GM12878 (cell line): ENCODE data around the gene IFNK. TPM values are rescaled to one million over a fixed set of nuclear protein-coding genes. Genes with fewer than 3 reads are reported as not detected.

Experiments used
- ATAC-seq: fragments of 200-7000 bp; cut with Tn5 transposase; 3 replicates; pipeline ENCODE4 v1.9.1; 2020; ENCODE audit warnings: mild to moderate bottlenecking, moderate library complexity
- BruUV-seq: library from RNA; stranded (reverse); fragments of 400-500 nt; replicated peaks from 2 replicates; lab custom pipeline; 2021; lab: Mats Ljungman, UMichigan
- CTCF ChIA-PET: fragments of 300-600 bp; sonication (Branson Sonifier 250); formaldehyde crosslinking; extraction: SDS; loops from one replicate; lab custom pipeline; 2021; ENCODE audit warnings: inconsistent platforms; lab: Yijun Ruan, JAX
- POLR2A ChIA-PET: fragments of 350-600 bp; formaldehyde crosslinking; extraction: SDS; loops from one replicate; lab custom pipeline; 2021; ENCODE audit warnings: inconsistent platforms; lab: Charles Lee
- RAD21 ChIA-PET: fragments of 300-600 bp; sonication (Branson Sonifier 250); formaldehyde crosslinking; loops from one replicate; lab custom pipeline; 2023; ENCODE audit warnings: antibody characterized with exemption; ENCODE audit not compliant: unreplicated experiment; lab: Charles Lee
- SMC1A ChIA-PET: fragments of 300-600 bp; sonication (Branson Sonifier 250); formaldehyde crosslinking; loops from one replicate; lab custom pipeline; 2023; ENCODE audit not compliant: unreplicated experiment, uncharacterized antibody; lab: Charles Lee
- DNase-seq: peaks from one replicate; pipeline ENCODE4 v3.0.0-alpha.2; 2011; ENCODE audit warnings: low read depth, low spot score
- FAIRE-seq: peaks from 3 replicates; lab custom pipeline; 2011; peaks lifted over from hg19 to GRCh38; lab: Jason Lieb, UNC
- H2AFZ ChIP-seq: 2 replicates; pipeline ENCODE4 v1.6.0; 2011; ENCODE audit warnings: low read depth, low read length, control low read depth; ENCODE audit not compliant: control insufficient read depth
- H3K27ac ChIP-seq: 2 replicates; pipeline ENCODE4 v1.5.1; 2011; ENCODE audit warnings: control low read depth; ENCODE audit not compliant: control insufficient read depth, insufficient read depth
- H3K27me3 ChIP-seq, 2 experiments: replicated peaks in 1 of 2; 2 replicates each; pipeline versions ENCODE4 v1.6.0 to v1.6.1; 2011; ENCODE audit warnings: low read length in 1 of 2; ENCODE audit not compliant: control insufficient read depth in 2 of 2, insufficient read depth in 2 of 2
- H3K36me3 ChIP-seq, 2 experiments: 2 replicates each; pipeline ENCODE4 v1.5.1; 2011; ENCODE audit warnings: low read length in 1 of 2; ENCODE audit not compliant: control insufficient read depth in 2 of 2, insufficient read depth in 2 of 2
- H3K4me1 ChIP-seq: 2 replicates; pipeline ENCODE4 v1.6.1; 2011; ENCODE audit warnings: mild to moderate bottlenecking, low read length, moderate library complexity, mixed read lengths; ENCODE audit not compliant: control insufficient read depth, insufficient read depth
- H3K4me2 ChIP-seq: 2 replicates; pipeline ENCODE4 v1.6.0; 2011; ENCODE audit warnings: control low read depth; ENCODE audit not compliant: control insufficient read depth, insufficient read depth
- H3K4me3 ChIP-seq: fragments of 200-600 bp; sonication (generic); 2 replicates; pipeline ENCODE4 v1.5.1; 2016
- H3K79me2 ChIP-seq: 2 replicates; pipeline ENCODE4 v1.6.0; 2011; ENCODE audit warnings: low read length; ENCODE audit not compliant: control insufficient read depth, insufficient read depth
- H3K9ac ChIP-seq: 2 replicates; pipeline ENCODE4 v1.8.0; 2011; ENCODE audit warnings: low read length, control low read depth, mixed read lengths; ENCODE audit not compliant: control insufficient read depth, insufficient read depth
- H3K9me3 ChIP-seq: replicated peaks from 3 replicates; pipeline ENCODE4 v1.5.1; 2011; ENCODE audit warnings: mild to moderate bottlenecking, low read length; ENCODE audit not compliant: control insufficient read depth, insufficient read depth
- H4K20me1 ChIP-seq: 2 replicates; pipeline ENCODE4 v1.6.0; 2011; ENCODE audit not compliant: control insufficient read depth, insufficient read depth
- BHLHE40 ChIP-seq, 2 experiments: fragments of 450-650 bp in 1 of 2; IDR thresholded peaks; 2 replicates each; pipeline ENCODE4 v1.6.1; 2011 to 2017; ENCODE audit warnings: low read depth in 2 of 2, borderline replicate concordance in 1 of 2, improper control_type of control experiment in 1 of 2, low read length in 1 of 2, mild to moderate bottlenecking in 1 of 2
- CBX5 ChIP-seq: sonication (generic); IDR thresholded peaks from 2 replicates; pipeline ENCODE4 v1.6.1; 2016; ENCODE audit warnings: low read depth, moderate library complexity, mild to moderate bottlenecking, inconsistent platforms
- CEBPB ChIP-seq, 2 experiments: fragments of 150-350 bp in 1 of 2; IDR thresholded peaks; 2 replicates each; pipeline ENCODE4 v1.6.1; 2012 to 2014; ENCODE audit warnings: low read depth in 2 of 2, low read length in 2 of 2, borderline replicate concordance in 1 of 2, inconsistent platforms in 1 of 2
- DPF2 ChIP-seq: fragments of 450-650 bp; IDR thresholded peaks from 2 replicates; pipeline ENCODE4 v1.6.1; 2017; ENCODE audit warnings: mild to moderate bottlenecking
- EGR1 ChIP-seq, 2 experiments: IDR thresholded peaks; 1 replicate in 1 of 2; 2 replicates in 1 of 2; pipeline ENCODE4 v1.6.1; 2011 to 2012; ENCODE audit warnings: low read depth in 2 of 2, low read length in 2 of 2, borderline replicate concordance in 1 of 2, mild to moderate bottlenecking in 1 of 2, moderate library complexity in 1 of 2
- IKZF1 ChIP-seq: fragments of 450-650 bp; conservative IDR thresholded peaks from 2 replicates; pipeline ENCODE4 v1.6.1; 2017; ENCODE audit warnings: antibody characterized with exemption, mild to moderate bottlenecking
- MEF2B ChIP-seq: fragments of 450-650 bp; IDR thresholded peaks from 2 replicates; pipeline ENCODE4 v1.6.1; 2018; ENCODE audit warnings: mild to moderate bottlenecking, moderate library complexity; ENCODE audit not compliant: partially characterized antibody, poor library complexity, severe bottlenecking
- NBN ChIP-seq: fragments of 450-650 bp; IDR thresholded peaks from 2 replicates; pipeline ENCODE4 v1.6.1; 2016
- NFYB ChIP-seq: IDR thresholded peaks from 2 replicates; pipeline ENCODE4 v1.6.1; 2011; ENCODE audit warnings: low read depth, mild to moderate bottlenecking, low read length, improper control_type of control experiment, moderate library complexity; ENCODE audit not compliant: insufficient read depth
- PAX5 ChIP-seq: IDR thresholded peaks from 2 replicates; pipeline ENCODE4 v1.6.1; 2011; ENCODE audit warnings: low read depth, low read length, borderline replicate concordance
- PML ChIP-seq: IDR thresholded peaks from 2 replicates; pipeline ENCODE4 v1.6.1; 2012; ENCODE audit warnings: low read length, inconsistent platforms
- RUNX3 ChIP-seq: IDR thresholded peaks from 2 replicates; pipeline ENCODE4 v1.6.1; 2012; ENCODE audit warnings: low read length, inconsistent platforms
- STAT1 ChIP-seq: fragments of 450-650 bp; conservative IDR thresholded peaks from 2 replicates; pipeline ENCODE4 v1.6.1; 2014; ENCODE audit warnings: antibody characterized with exemption, mild to moderate bottlenecking
- WGBS: methylation state at CpG from one replicate; pipeline ENCODE4 v1.1.6; 2016; ENCODE audit warnings: low lambda C conversion rate; ENCODE audit not compliant: insufficient replicate concordance, insufficient coverage; ENCODE audit errors: missing lambda C conversion rate; 5-methylcytosine and 5-hydroxymethylcytosine counted together
- in situ Hi-C: fragments of 300-500 bp; cut with MboI; formaldehyde crosslinking; loops from 9 replicates; pipeline ENCODE4 v1.14.3; 2018; ENCODE audit warnings: mixed read lengths
- intact Hi-C: fragments of 100-400 bp; cut with micrococcal nuclease; formaldehyde crosslinking; loops from one replicate; pipeline ENCODE4 v1.14.2; 2022; ENCODE audit not compliant: unreplicated experiment
- polyA plus RNA-seq, 11 experiments: library from polyadenylated mRNA; depleted of rRNA in 4 of 11; unstranded in 6 of 11; stranded (reverse) in 5 of 11; fragments of >200 nt; fragmentation: Nextera tagmentation in 4 of 11; fragmentation: Illumina TruSeq in 1 of 11; extraction: Ambion mirVana in 4 of 11; extraction: Trizol in 1 of 11; gene quantifications; 1 replicate in 1 of 11; 2 replicates in 10 of 11; pipeline versions ENCODE4 v1.2.1 to v1.2.3, GENCODE V29; 2011 to 2016; ENCODE audit warnings: inconsistent platforms in 2 of 11, missing spikeins in 2 of 11, low read depth in 1 of 11
- total RNA-seq, 4 experiments: library from RNA; depleted of rRNA in 3 of 4; stranded (reverse); fragments of >200 nt in 3 of 4; fragmentation: Illumina TruSeq in 1 of 4; extraction: Trizol in 1 of 4; gene quantifications; 2 replicates each; pipeline versions ENCODE4 v1.2.1 to v1.2.3, GENCODE V29; 2013 to 2021
- TF ChIP-seq, protein P1 (sequence below): fragments of 450-650 bp; IDR thresholded peaks from 2 replicates; pipeline ENCODE4 v1.6.1; 2017; ENCODE audit warnings: mild to moderate bottlenecking, moderate library complexity
- TF ChIP-seq, protein P2 (sequence below): IDR thresholded peaks from 2 replicates; pipeline ENCODE4 v1.6.1; 2011; ENCODE audit warnings: mild to moderate bottlenecking, low read depth, low read length, moderate library complexity; ENCODE audit not compliant: insufficient replicate concordance
- TF ChIP-seq, protein P3 (sequence below): IDR thresholded peaks from 2 replicates; pipeline ENCODE4 v1.6.1; 2011; ENCODE audit warnings: borderline replicate concordance, low read depth, mild to moderate bottlenecking, moderate library complexity, mixed read lengths, low read length; ENCODE audit not compliant: insufficient read depth; ENCODE audit errors: extremely low read length

The IFNK gene
- total and polyA plus RNA-seq, 10 of the 15 experiments (the other 5 are each of a cell fraction or from before 2014, with no cell fraction given), result 0.06 TPM; not detected in 9

DNA sequence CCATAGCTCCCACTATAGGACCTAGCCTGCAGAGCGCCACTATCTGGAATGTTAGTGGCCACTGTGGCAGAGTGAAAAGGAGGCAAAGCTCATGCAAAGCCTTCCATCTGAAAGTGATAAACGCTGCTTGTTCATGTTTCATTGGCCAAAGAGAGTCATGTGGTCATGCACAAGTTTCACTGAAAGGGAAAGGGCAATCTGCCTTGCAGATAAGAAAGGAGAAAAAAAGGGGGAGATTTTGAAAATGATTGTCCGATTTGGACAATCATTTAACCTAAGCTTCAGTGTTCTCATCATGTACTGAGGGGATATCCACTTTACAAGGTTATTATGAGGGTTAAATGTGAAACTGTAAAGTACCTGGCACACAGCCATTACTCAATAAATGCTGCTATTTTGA, 14.6 kb downstream of the IFNK start:
- POLR2A ChIA-PET, result interaction anchor here (0.8 to 3.6 kb wide), 4 partner anchors 9 to 206 kb away, joined by 3 to 21 read pairs (median 4); partner anchors contain the start of gene MOB3B
- no peaks in the 10 kb centered on the region for H3K36me3 ChIP-seq
- no TSS peak for BruUV-seq
- H2AFZ ChIP-seq, result no peak overlapping the region
- no peak overlapping the region for H3K4me2 ChIP-seq
- H3K4me3 ChIP-seq, result no peak overlapping the region
- no peak overlapping the region for H3K9ac ChIP-seq
- in situ Hi-C loops (no loop called here), intact Hi-C loops (no loop called here)
- SMC1A ChIA-PET, result interaction anchor here (0.6 to 11.1 kb wide), 13 partner anchors 8 to 291 kb away, joined by 3 to 89 read pairs (median 4); partner anchors contain the start of genes C9orf72 and MOB3B
- H3K27ac ChIP-seq, result no peak overlapping the region
- H4K20me1 ChIP-seq, result no peaks in the 10 kb centered on the region
- RAD21 ChIA-PET, result interaction anchor here (0.6 to 6.3 kb wide), 7 partner anchors 9 to 792 kb away, joined by 3 to 62 read pairs (median 7); partner anchors contain the start of genes C9orf72 and MOB3B
- H3K27me3 ChIP-seq, result no peaks in the 10 kb centered on the region
- H3K79me2 ChIP-seq, result no peaks in the 10 kb centered on the region
- peak; percentile 62 for ATAC-seq
- DNase-seq, result no peak
- 100% methylated on average over 3 of the region's 3 CpGs for WGBS
- no peaks in the 10 kb centered on the region for H3K9me3 ChIP-seq
- H3K4me1 ChIP-seq, result peaks cover 10% of the 10 kb centered on the region
- CTCF ChIA-PET, result interaction anchor here (0.7 to 6.2 kb wide), 14 partner anchors 8 to 207 kb away, joined by 3 to 65 read pairs (median 4); partner anchors contain the start of genes C9orf72 and MOB3B
- FAIRE-seq, result peak; percentile 62
- TF ChIP-seq PAX5, result no peak
- TF ChIP-seq, protein P1, sequence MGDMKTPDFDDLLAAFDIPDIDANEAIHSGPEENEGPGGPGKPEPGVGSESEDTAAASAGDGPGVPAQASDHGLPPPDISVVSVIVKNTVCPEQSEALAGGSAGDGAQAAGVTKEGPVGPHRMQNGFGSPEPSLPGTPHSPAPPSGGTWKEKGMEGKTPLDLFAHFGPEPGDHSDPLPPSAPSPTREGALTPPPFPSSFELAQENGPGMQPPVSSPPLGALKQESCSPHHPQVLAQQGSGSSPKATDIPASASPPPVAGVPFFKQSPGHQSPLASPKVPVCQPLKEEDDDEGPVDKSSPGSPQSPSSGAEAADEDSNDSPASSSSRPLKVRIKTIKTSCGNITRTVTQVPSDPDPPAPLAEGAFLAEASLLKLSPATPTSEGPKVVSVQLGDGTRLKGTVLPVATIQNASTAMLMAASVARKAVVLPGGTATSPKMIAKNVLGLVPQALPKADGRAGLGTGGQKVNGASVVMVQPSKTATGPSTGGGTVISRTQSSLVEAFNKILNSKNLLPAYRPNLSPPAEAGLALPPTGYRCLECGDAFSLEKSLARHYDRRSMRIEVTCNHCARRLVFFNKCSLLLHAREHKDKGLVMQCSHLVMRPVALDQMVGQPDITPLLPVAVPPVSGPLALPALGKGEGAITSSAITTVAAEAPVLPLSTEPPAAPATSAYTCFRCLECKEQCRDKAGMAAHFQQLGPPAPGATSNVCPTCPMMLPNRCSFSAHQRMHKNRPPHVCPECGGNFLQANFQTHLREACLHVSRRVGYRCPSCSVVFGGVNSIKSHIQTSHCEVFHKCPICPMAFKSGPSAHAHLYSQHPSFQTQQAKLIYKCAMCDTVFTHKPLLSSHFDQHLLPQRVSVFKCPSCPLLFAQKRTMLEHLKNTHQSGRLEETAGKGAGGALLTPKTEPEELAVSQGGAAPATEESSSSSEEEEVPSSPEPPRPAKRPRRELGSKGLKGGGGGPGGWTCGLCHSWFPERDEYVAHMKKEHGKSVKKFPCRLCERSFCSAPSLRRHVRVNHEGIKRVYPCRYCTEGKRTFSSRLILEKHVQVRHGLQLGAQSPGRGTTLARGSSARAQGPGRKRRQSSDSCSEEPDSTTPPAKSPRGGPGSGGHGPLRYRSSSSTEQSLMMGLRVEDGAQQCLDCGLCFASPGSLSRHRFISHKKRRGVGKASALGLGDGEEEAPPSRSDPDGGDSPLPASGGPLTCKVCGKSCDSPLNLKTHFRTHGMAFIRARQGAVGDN, result no peak; the same call in 1 of the 2 replicates
- peak; percentile 21 to 40; a peak in 2 of 4 replicates for TF ChIP-seq BHLHE40 (IDR thresholded peaks at IDR 0.05; ENCODE audit: borderline replicate concordance in 1 of 2, low read depth in 2 of 2, low read length in 1 of 2)
- peak; percentile 32; the same call in 1 of the 2 replicates for TF ChIP-seq IKZF1
- no peak for TF ChIP-seq RUNX3
- TF ChIP-seq EGR1 (IDR thresholded peaks at IDR 0.05; ENCODE audit: borderline replicate concordance in 1 of 2, low read depth in 2 of 2, low read length in 2 of 2), result no peak
- no peak for TF ChIP-seq NBN
- no peak for TF ChIP-seq MEF2B
- 0 out of 2 replicates have a peak, but pooled peaks have one; percentile 24 for TF ChIP-seq DPF2
- no peak for TF ChIP-seq STAT1
- no peak for TF ChIP-seq NFYB
- no peak for TF ChIP-seq CBX5
- TF ChIP-seq PML, result no peak
- TF ChIP-seq, protein P2, sequence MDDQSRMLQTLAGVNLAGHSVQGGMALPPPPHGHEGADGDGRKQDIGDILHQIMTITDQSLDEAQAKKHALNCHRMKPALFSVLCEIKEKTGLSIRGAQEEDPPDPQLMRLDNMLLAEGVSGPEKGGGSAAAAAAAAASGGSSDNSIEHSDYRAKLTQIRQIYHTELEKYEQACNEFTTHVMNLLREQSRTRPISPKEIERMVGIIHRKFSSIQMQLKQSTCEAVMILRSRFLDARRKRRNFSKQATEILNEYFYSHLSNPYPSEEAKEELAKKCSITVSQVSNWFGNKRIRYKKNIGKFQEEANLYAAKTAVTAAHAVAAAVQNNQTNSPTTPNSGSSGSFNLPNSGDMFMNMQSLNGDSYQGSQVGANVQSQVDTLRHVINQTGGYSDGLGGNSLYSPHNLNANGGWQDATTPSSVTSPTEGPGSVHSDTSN, result no peak
- TF ChIP-seq CEBPB (IDR thresholded peaks at IDR 0.05; ENCODE audit: borderline replicate concordance in 1 of 2, low read depth in 2 of 2, low read length in 2 of 2), result no peak
- TF ChIP-seq, protein P3, sequence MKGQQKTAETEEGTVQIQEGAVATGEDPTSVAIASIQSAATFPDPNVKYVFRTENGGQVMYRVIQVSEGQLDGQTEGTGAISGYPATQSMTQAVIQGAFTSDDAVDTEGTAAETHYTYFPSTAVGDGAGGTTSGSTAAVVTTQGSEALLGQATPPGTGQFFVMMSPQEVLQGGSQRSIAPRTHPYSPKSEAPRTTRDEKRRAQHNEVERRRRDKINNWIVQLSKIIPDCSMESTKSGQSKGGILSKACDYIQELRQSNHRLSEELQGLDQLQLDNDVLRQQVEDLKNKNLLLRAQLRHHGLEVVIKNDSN, result no peak
